NCI-H446 (cell line): ENCODE measurements around the gene RECQL5.
"Not testable (repeated sequence)": the region's sequence is repeated elsewhere in the genome, so short reads cannot be mapped to it uniquely, and the experiment has no call there.

Source experiments
- DNase-seq, 2 experiments: peaks; one replicate each; lab custom pipeline; 2025; lab: John Stamatoyannopoulos, UW

RECQL5 gene

GRCh38 chr17:75616521-75617122, 50.3 kb downstream of the RECQL5 start:
- DNase-seq = peak in 1 of 2 experiments; percentile 26

GRCh38 chr17:75615301-75615700, 51.7 kb downstream of the RECQL5 start:
- no peak for DNase-seq

- DNase-seq = no peak
Measured at GRCh38 chr17:75614556-75615270, 52.2 kb downstream of the RECQL5 start.

- no peak for DNase-seq
Measured at GRCh38 chr17:75614006-75614405, 52.9 kb downstream of the RECQL5 start.

- no peak for DNase-seq
Measured at GRCh38 chr17:75612906-75613626, 53.9 kb downstream of the RECQL5 start.

- no peak for DNase-seq
Measured at GRCh38 chr17:75611851-75612429, 55.0 kb downstream of the RECQL5 start.

- no peak for DNase-seq
Measured at GRCh38 chr17:75610103-75610984, 56.6 kb downstream of the RECQL5 start.

- DNase-seq = no peak
Measured at GRCh38 chr17:75607086-75607485, 59.9 kb downstream of the RECQL5 start.

GRCh38 chr17:75605790-75606189, 61.2 kb downstream of the RECQL5 start:
- DNase-seq = no peak

GRCh38 chr17:75604034-75604695, 62.8 kb downstream of the RECQL5 start:
- no peak for DNase-seq

GRCh38 chr17:75603123-75603522, 63.8 kb downstream of the RECQL5 start:
- DNase-seq = no peak

- no peak for DNase-seq
Measured at GRCh38 chr17:75602644-75603043, 64.3 kb downstream of the RECQL5 start.

GRCh38 chr17:75601057-75601987, 65.6 kb downstream of the RECQL5 start:
- DNase-seq = peak in 1 of 2 experiments; percentile 53

GRCh38 chr17:75596320-75597087, 70.5 kb downstream of the RECQL5 start:
- no peak for DNase-seq

- DNase-seq = no peak
Measured at GRCh38 chr17:75595920-75596313, 71.0 kb downstream of the RECQL5 start.

GRCh38 chr17:75595284-75595919, 71.6 kb downstream of the RECQL5 start:
- DNase-seq = no peak

GRCh38 chr17:75594499-75595283, 72.3 kb downstream of the RECQL5 start:
- DNase-seq = no peak

- DNase-seq = not testable (repeated sequence)
Measured at GRCh38 chr17:75593430-75593829, 73.5 kb downstream of the RECQL5 start.
